Activated CD8-positive, alpha-beta memory T cell treated with anti-CD3 and anti-CD28 coated beads, Interleukin-2, amount 10 ng/mL, durations not matched to agents 7 days and 5 days (primary cell): Measurements from ENCODE around the gene UNC5CL. TPM values are rescaled to one million over a fixed set of nuclear protein-coding genes. Genes with fewer than 3 reads are reported as not detected.

Experiments
- ATAC-seq: fragments of 150-1000 bp; cut with Tn5 transposase; one replicate; pipeline ENCODE4 v1.10.0; 2021; ENCODE audit warnings: moderate library complexity
- CTCF ChIA-PET: fragments of 350-600 bp; sonication (Branson Sonifier 250); formaldehyde crosslinking; loops from one replicate; lab custom pipeline; 2021; ENCODE audit warnings: antibody characterized with exemption; lab: Charles Lee
- DNase-seq: peaks from one replicate; pipeline ENCODE4 v3.0.0-alpha.2; 2020
- H3K27ac Mint-ChIP-seq: one replicate; pipeline ENCODE4 v1.8.0; 2021; ENCODE audit warnings: mild to moderate bottlenecking, mixed read lengths
- H3K27me3 Mint-ChIP-seq: one replicate; pipeline ENCODE4 v1.8.0; 2021; ENCODE audit warnings: mixed read lengths
- H3K36me3 Mint-ChIP-seq: one replicate; pipeline ENCODE4 v1.8.0; 2021; ENCODE audit warnings: mild to moderate bottlenecking, mixed read lengths
- H3K4me1 Mint-ChIP-seq: one replicate; pipeline ENCODE4 v1.8.0; 2021; ENCODE audit warnings: mixed read lengths
- H3K4me3 Mint-ChIP-seq: one replicate; pipeline ENCODE4 v1.8.0; 2021; ENCODE audit warnings: mild to moderate bottlenecking, moderate library complexity, mixed read lengths
- H3K9me3 Mint-ChIP-seq: one replicate; pipeline ENCODE4 v1.8.0; 2022; ENCODE audit warnings: low read depth, mixed read lengths
- total RNA-seq, 2 experiments: library from RNA; stranded (reverse); gene quantifications; one replicate each; pipeline ENCODE4 v1.2.3, GENCODE V29; 2021

Gene UNC5CL
- total RNA-seq, 2 experiments from 2014 or later = 1.3 to 2.5 TPM

DNA sequence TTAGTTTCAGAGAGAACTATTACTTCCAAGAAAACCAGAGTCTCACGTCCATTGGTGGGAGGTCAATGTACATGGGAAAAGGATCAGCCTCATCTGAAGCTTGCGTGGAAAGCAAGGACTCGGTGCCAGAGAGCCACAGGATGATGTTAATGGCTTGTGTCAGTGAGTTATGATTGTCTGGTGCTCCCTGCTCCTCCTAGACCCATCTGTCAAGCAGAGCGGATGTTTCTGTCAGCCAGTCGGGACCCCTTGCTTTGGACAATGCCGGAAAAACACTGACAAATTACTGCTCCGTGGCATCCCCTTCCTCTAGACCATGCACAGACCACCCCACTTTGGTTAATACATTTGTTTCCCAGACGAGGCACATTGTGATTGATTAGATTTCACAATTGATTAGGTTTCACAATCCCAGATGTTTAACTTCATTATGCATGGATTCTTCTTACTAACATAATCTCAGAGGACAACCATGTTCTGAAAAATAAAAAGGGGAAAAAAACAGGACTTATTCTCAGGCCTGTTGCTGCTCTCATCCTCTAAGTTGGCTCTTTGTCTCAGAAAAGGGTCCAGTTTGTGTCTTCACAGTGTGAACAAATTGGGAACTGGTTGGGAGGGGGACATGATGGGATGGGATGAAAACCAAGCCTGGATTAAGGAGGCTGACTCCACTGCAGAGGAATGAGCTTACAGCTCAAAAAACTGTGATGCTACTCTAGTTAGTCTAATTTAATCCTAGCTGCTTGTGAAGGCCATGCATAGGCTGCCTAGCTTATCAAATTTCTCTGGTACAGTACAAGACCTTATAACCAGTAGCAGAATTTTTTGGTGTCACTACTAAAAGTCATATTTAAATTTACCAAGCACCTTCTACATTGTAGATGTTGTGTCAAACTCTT lies 51.9 kb downstream of the UNC5CL start:
- Mint-ChIP-seq H3K4me1 (no peaks in the 10 kb centered on the region), H3K36me3 (no peaks in the 10 kb centered on the region), H3K4me3 (no peak overlapping the region), H3K9me3 (no peaks in the 10 kb centered on the region), H3K27ac (no peak overlapping the region), H3K27me3 (peaks cover 58% of the 10 kb centered on the region)
- ATAC-seq (no peak), DNase-seq (no peak)
- CTCF ChIA-PET = no interaction called here

DNA sequence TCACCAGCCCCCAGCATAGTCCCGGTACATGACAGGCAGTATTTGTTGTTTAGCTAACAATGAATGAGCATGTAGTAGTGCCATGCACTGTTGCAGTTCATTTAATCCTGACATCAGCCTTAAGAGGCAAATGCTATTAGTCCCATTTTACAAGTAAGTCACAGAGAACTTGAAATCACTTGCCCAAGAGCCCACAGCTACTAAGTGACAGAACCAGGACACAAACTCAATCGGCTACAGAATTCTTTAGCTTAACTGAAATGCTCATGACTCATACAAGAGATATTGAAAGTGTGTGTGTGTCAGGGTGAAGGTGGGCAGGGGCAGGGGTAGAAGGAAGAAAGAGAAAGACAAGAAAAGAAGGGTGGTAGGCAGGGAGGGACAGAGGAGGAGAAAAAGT lies 52.7 kb downstream of the UNC5CL start:
- CTCF ChIA-PET = interaction anchor here (1.0 kb wide), 1 partner anchor 42 kb away, joined by 3 read pairs; no protein-coding TSS in a partner anchor
- Mint-ChIP-seq H3K36me3 (no peaks in the 10 kb centered on the region), H3K4me3 (no peak overlapping the region), H3K27ac (no peak overlapping the region), H3K27me3 (peaks cover 50% of the 10 kb centered on the region), H3K9me3 (no peaks in the 10 kb centered on the region), H3K4me1 (no peaks in the 10 kb centered on the region)
- DNase-seq (no peak), ATAC-seq (no peak)

DNA sequence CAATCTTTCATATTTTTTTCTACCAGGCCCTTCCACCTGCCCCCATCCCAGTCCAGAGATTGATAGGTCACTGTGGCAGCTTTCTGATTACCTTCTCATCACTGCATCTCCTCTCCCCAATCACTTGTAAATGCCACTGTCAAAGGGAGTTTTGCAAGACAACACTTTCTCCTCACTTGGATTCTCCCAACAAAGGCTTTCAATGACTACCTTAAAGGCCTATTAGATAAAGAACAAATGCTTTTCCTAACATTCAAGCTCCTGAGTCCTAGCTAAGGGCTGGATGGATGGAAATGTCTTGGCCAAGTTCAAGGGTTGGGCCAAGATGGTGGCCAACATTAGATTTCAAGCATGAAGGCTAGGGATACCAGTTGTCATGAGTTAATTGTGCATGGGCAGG lies 55.3 kb downstream of the UNC5CL start:
- Mint-ChIP-seq H3K27me3 (peaks cover 44% of the 10 kb centered on the region), H3K36me3 (no peaks in the 10 kb centered on the region), H3K27ac (no peak overlapping the region), H3K4me1 (no peaks in the 10 kb centered on the region), H3K4me3 (no peak overlapping the region), H3K9me3 (no peaks in the 10 kb centered on the region)
- ATAC-seq (no peak), DNase-seq (no peak)
- CTCF ChIA-PET = no interaction called here

DNA sequence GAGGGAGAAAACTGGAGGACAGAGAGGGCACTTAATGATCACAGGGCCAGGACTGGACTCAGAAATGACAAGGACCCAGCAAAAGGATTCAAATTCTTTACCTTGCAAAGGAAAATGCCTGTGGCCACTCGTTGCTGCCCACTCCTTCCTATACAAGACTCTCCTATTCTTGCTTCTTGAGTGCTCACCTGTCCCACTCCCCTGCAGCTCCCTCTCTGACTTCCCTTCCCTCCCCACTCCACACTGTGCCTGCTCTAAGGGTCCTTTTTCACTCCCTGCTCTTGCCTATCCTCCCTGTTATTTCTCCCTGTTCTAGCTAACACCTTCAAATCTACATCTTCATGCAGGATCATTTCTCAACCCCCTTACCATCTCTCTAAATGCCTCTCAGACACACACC lies 56.1 kb downstream of the UNC5CL start:
- H3K4me1 Mint-ChIP-seq = no peaks in the 10 kb centered on the region
- no peaks in the 10 kb centered on the region for H3K9me3 Mint-ChIP-seq
- H3K4me3 Mint-ChIP-seq = no peak overlapping the region
- ATAC-seq = no peak
- CTCF ChIA-PET = interaction anchor here (1.4 kb wide), 1 partner anchor 45 kb away, joined by 4 read pairs; no protein-coding TSS in a partner anchor
- H3K27ac Mint-ChIP-seq = no peak overlapping the region
- DNase-seq = no peak
- H3K36me3 Mint-ChIP-seq = no peaks in the 10 kb centered on the region
- peaks cover 46% of the 10 kb centered on the region for H3K27me3 Mint-ChIP-seq

DNA sequence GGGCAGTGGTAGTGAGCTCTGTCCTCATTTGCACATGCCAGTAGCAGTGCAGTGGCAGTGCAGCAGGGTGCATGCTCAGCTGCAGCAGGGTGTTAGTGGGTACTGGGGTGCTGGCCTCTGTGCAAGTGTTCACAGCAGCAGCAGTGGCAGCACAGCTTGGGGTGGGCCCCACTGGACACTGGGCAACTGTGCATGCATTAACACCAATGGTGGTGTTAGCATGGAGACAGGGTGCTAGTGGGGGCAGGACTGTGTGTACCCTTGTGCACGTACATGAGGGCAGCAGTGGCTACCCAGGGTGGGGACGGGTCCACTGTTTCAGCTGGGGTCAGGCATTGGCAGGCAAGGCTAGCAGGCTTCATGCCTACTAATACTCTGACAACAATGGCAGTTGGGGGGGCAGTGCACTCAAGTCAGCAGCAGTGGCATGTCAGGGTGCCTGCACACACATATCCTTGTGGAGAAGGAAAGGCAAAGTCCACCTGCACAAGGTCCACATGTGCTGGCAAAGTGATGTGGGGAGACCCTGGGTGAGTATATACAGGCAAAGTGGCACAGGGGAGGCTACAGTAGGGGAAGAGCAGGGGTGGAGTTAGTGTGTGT lies 60.2 kb downstream of the UNC5CL start:
- Mint-ChIP-seq H3K4me3 (no peak overlapping the region), H3K9me3 (no peaks in the 10 kb centered on the region), H3K27me3 (peaks cover 66% of the 10 kb centered on the region), H3K27ac (no peak overlapping the region), H3K4me1 (no peaks in the 10 kb centered on the region), H3K36me3 (no peaks in the 10 kb centered on the region)
- ATAC-seq = no peak
- CTCF ChIA-PET = no interaction called here
- DNase-seq = no peak

DNA sequence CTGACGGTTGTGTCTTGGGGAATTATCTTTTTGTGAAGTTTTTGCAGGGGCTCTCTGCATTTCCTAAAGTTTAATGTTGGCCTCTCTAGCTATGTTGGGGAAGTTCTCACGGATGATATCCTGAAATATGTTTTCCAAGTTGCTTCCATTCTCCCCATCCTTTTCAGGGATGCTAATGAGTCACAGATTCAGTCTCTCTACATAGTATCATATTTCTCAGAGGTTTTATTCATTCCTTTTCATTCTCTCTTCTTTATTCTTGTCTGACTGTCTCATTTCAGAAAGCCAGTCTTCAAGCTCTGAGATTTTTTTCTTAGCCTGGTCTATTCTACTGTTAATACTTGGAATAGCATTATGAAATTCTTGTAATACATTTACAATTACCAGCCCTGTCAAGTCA lies 61.3 kb downstream of the UNC5CL start:
- CTCF ChIA-PET = no interaction called here
- peaks cover 69% of the 10 kb centered on the region for H3K27me3 Mint-ChIP-seq
- DNase-seq (no peak), ATAC-seq (no peak)
- H3K27ac Mint-ChIP-seq = no peak overlapping the region
- H3K36me3 Mint-ChIP-seq = no peaks in the 10 kb centered on the region
- no peaks in the 10 kb centered on the region for H3K9me3 Mint-ChIP-seq
- no peak overlapping the region for H3K4me3 Mint-ChIP-seq
- H3K4me1 Mint-ChIP-seq = no peaks in the 10 kb centered on the region

DNA sequence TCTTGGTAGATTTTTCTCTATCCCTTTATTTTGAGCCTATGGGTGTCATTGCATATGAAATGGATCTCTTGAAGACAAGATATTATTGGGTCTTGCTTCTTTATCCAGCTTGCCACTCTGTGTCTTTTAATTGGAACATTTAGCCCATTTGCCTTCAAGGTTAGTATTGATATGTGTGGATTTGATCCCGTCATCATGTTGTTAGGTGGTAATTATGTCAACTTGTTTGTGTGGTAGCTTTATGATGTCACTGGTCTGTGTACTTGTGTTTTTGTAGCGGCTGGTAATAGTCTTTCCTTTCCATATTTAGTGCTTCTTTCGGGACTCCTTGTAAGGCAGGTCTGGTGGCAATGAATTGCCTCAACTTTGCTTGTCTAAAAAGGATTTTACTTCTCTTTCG lies 61.9 kb downstream of the UNC5CL start:
- Mint-ChIP-seq H3K27me3 (peaks cover 69% of the 10 kb centered on the region), H3K27ac (no peak overlapping the region), H3K4me1 (no peaks in the 10 kb centered on the region), H3K36me3 (no peaks in the 10 kb centered on the region), H3K9me3 (no peaks in the 10 kb centered on the region), H3K4me3 (no peak overlapping the region)
- ATAC-seq (no peak), DNase-seq (no peak)
- CTCF ChIA-PET = no interaction called here

Other genes starting within 250 kb of the UNC5CL start
- not detected for gene TSPO2, start 3.2 kb upstream of the UNC5CL start, total RNA-seq
- not detected for gene APOBEC2, start 14.0 kb upstream of the UNC5CL start, total RNA-seq
- gene OARD1, start 33.1 kb upstream of the UNC5CL start, total RNA-seq = 10 to 100 TPM; 31.7 to 32.4 TPM
- gene NFYA, start 33.8 kb upstream of the UNC5CL start, total RNA-seq = 10 to 100 TPM; 25.0 to 31.5 TPM
- gene TREML1, start 115.1 kb upstream of the UNC5CL start, total RNA-seq = not detected
- not detected for gene TREM2, start 123.9 kb upstream of the UNC5CL start, total RNA-seq
- gene TREML2, start 161.9 kb upstream of the UNC5CL start, total RNA-seq = 1 to 10 TPM; 1.9 to 2.7 TPM
- not detected for gene TREML4, start 189.1 kb upstream of the UNC5CL start, total RNA-seq
- not detected for gene TREM1, start 247.5 kb upstream of the UNC5CL start, total RNA-seq